H1 (cell line): ENCODE results near the gene EIF4E1B. TPM values are rescaled to one million over a fixed set of nuclear protein-coding genes. Genes with fewer than 3 reads are reported as not detected.

ENCODE experiments used
- BACH1 ChIP-seq: IDR thresholded peaks from 2 replicates; pipeline ENCODE4 v1.6.1; 2012; ENCODE audit warnings: low read length, improper control_type of control experiment
- CTBP2 ChIP-seq: IDR thresholded peaks from 2 replicates; pipeline ENCODE4 v1.7.0; 2011; ENCODE audit warnings: borderline replicate concordance, mild to moderate bottlenecking, moderate library complexity, mixed read lengths, low read length; ENCODE audit not compliant: insufficient read depth, insufficient read length
- GABPA ChIP-seq: IDR thresholded peaks from 2 replicates; pipeline ENCODE4 v1.6.1; 2011; ENCODE audit warnings: mild to moderate bottlenecking, low read length, moderate library complexity, borderline replicate concordance; ENCODE audit not compliant: insufficient read depth
- JUN ChIP-seq: IDR thresholded peaks from 2 replicates; pipeline ENCODE4 v1.6.1; 2011; ENCODE audit warnings: low read depth, mild to moderate bottlenecking, improper control_type of control experiment, low read length
- KDM4A ChIP-seq: IDR thresholded peaks from one replicate; pipeline ENCODE4 v1.7.1; 2012; ENCODE audit warnings: low read depth, mild to moderate bottlenecking, moderate library complexity, low read length, inconsistent platforms; ENCODE audit not compliant: severe bottlenecking
- PHF8 ChIP-seq: fragments of 200-600 bp; sonication (generic); conservative IDR thresholded peaks from 2 replicates; pipeline ENCODE4 v1.7.1; 2012; ENCODE audit warnings: low read depth, mild to moderate bottlenecking, inconsistent platforms, low read length, moderate library complexity
- RFX5 ChIP-seq: IDR thresholded peaks from 2 replicates; pipeline ENCODE4 v1.6.1; 2011; ENCODE audit warnings: low read depth, low read length, improper control_type of control experiment, borderline replicate concordance
- TAF1 ChIP-seq: IDR thresholded peaks from 2 replicates; pipeline ENCODE4 v1.6.1; 2011; ENCODE audit warnings: mild to moderate bottlenecking, low read depth, low read length
- polyA plus RNA-seq, 7 experiments: library from polyadenylated mRNA; depleted of rRNA in 3 of 7; stranded (reverse) in 5 of 7; unstranded in 2 of 7; fragments of >200 nt in 5 of 7; fragments of 200-250 nt in 2 of 7; gene quantifications; 1 replicate in 5 of 7; 2 replicates in 1 of 7; 4 replicates in 1 of 7; pipeline versions ENCODE4 v1.2.1 to v1.2.3, GENCODE V29; 2011 to 2013; ENCODE audit warnings: missing spikeins in 2 of 7, mixed read lengths in 2 of 7
- total RNA-seq: library from RNA; stranded (reverse); fragmentation: NEBNext Ultra II Directional; extraction: Animal tissue kit (Norgen Biotek cat#: 25700); gene quantifications from 2 replicates; pipeline ENCODE4 v1.2.1, GENCODE V29; 2021
- TF ChIP-seq, protein P1 (sequence below): fragments of 300-600 bp; sonication (generic); IDR thresholded peaks from 2 replicates; pipeline ENCODE4 v1.7.1; 2012; ENCODE audit warnings: low read length, moderate library complexity, mild to moderate bottlenecking, inconsistent platforms; ENCODE audit not compliant: insufficient replicate concordance

Gene EIF4E1B
- total and polyA plus RNA-seq, 2 of the 8 experiments (the other 6 are each of a cell fraction or from before 2014, with no cell fraction given): 0.97 to 1.3 TPM

- TF ChIP-seq, protein P1, sequence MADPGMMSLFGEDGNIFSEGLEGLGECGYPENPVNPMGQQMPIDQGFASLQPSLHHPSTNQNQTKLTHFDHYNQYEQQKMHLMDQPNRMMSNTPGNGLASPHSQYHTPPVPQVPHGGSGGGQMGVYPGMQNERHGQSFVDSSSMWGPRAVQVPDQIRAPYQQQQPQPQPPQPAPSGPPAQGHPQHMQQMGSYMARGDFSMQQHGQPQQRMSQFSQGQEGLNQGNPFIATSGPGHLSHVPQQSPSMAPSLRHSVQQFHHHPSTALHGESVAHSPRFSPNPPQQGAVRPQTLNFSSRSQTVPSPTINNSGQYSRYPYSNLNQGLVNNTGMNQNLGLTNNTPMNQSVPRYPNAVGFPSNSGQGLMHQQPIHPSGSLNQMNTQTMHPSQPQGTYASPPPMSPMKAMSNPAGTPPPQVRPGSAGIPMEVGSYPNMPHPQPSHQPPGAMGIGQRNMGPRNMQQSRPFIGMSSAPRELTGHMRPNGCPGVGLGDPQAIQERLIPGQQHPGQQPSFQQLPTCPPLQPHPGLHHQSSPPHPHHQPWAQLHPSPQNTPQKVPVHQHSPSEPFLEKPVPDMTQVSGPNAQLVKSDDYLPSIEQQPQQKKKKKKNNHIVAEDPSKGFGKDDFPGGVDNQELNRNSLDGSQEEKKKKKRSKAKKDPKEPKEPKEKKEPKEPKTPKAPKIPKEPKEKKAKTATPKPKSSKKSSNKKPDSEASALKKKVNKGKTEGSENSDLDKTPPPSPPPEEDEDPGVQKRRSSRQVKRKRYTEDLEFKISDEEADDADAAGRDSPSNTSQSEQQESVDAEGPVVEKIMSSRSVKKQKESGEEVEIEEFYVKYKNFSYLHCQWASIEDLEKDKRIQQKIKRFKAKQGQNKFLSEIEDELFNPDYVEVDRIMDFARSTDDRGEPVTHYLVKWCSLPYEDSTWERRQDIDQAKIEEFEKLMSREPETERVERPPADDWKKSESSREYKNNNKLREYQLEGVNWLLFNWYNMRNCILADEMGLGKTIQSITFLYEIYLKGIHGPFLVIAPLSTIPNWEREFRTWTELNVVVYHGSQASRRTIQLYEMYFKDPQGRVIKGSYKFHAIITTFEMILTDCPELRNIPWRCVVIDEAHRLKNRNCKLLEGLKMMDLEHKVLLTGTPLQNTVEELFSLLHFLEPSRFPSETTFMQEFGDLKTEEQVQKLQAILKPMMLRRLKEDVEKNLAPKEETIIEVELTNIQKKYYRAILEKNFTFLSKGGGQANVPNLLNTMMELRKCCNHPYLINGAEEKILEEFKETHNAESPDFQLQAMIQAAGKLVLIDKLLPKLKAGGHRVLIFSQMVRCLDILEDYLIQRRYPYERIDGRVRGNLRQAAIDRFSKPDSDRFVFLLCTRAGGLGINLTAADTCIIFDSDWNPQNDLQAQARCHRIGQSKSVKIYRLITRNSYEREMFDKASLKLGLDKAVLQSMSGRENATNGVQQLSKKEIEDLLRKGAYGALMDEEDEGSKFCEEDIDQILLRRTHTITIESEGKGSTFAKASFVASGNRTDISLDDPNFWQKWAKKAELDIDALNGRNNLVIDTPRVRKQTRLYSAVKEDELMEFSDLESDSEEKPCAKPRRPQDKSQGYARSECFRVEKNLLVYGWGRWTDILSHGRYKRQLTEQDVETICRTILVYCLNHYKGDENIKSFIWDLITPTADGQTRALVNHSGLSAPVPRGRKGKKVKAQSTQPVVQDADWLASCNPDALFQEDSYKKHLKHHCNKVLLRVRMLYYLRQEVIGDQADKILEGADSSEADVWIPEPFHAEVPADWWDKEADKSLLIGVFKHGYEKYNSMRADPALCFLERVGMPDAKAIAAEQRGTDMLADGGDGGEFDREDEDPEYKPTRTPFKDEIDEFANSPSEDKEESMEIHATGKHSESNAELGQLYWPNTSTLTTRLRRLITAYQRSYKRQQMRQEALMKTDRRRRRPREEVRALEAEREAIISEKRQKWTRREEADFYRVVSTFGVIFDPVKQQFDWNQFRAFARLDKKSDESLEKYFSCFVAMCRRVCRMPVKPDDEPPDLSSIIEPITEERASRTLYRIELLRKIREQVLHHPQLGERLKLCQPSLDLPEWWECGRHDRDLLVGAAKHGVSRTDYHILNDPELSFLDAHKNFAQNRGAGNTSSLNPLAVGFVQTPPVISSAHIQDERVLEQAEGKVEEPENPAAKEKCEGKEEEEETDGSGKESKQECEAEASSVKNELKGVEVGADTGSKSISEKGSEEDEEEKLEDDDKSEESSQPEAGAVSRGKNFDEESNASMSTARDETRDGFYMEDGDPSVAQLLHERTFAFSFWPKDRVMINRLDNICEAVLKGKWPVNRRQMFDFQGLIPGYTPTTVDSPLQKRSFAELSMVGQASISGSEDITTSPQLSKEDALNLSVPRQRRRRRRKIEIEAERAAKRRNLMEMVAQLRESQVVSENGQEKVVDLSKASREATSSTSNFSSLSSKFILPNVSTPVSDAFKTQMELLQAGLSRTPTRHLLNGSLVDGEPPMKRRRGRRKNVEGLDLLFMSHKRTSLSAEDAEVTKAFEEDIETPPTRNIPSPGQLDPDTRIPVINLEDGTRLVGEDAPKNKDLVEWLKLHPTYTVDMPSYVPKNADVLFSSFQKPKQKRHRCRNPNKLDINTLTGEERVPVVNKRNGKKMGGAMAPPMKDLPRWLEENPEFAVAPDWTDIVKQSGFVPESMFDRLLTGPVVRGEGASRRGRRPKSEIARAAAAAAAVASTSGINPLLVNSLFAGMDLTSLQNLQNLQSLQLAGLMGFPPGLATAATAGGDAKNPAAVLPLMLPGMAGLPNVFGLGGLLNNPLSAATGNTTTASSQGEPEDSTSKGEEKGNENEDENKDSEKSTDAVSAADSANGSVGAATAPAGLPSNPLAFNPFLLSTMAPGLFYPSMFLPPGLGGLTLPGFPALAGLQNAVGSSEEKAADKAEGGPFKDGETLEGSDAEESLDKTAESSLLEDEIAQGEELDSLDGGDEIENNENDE: no peak
- TF ChIP-seq CTBP2 (no peak), PHF8 (no peak), JUN (no peak), TAF1 (no peak), BACH1 (no peak), GABPA (no peak), KDM4A (no peak), RFX5 (no peak)
Observed at GRCh38 chr5:176646049-176646706, 15.7 kb downstream of the EIF4E1B start (continued).
